SK-N-MC (cell line): Measurements from ENCODE around the gene PPOX.

ENCODE experiments used
- EZH2 ChIP-seq: fragments of 200-600 bp; sonication (generic); IDR thresholded peaks from one replicate; pipeline ENCODE4 v1.6.1; 2017; ENCODE audit warnings: antibody characterized with exemption
- FOXP2 ChIP-seq: optimal IDR thresholded peaks from 2 replicates; pipeline ENCODE3; 2011; ENCODE audit warnings: mild to moderate bottlenecking, moderate library complexity; ENCODE audit not compliant: insufficient read depth; ENCODE audit errors: extremely low read length, control extremely low read depth
- POLR2AphosphoS5 ChIP-seq: IDR thresholded peaks from 2 replicates; pipeline ENCODE4 v1.6.1; 2012; ENCODE audit warnings: mild to moderate bottlenecking, low read depth, low read length, borderline replicate concordance

DNA sequence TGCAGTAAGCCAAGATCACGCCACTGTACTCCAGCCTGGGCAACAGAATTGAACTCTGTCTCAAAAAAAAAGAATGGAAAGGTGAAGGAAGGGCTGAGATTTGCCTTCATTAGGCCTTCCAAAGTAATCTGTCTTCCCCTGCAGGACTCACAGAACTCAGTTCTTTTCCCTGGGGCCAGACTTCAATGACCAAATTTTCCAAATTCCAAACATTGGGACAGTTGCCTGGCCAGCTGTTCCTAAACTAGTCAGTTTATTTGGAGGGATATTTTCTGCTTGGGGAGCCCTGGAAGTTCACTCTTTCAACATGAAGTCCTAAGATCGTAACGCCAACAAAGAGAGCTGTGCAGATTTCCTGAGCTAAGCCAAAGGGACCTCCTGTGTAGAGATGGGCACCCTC lies 28.3 kb upstream of the PPOX start:
- TF ChIP-seq POLR2AphosphoS5 (no peak), EZH2 (no peak), FOXP2 (no peak)
